T-helper 2 cell treated with Interferon-gamma antibody and Interleukin-4, amounts not matched to agents 5 μg/mL and 100 μg/mL, for 36 hours (primary cell): ENCODE measurements around the gene MPZL1.
A peak's percentile ranks its signal among the peaks of the same experiment; 100 is the strongest.

ENCODE experiments used
- DNase-seq: peaks from one replicate; pipeline ENCODE4 v3.0.0; 2021; ENCODE audit warnings: low spot score
- H3K27ac Mint-ChIP-seq: one replicate; pipeline ENCODE4 v1.8.0; 2021; ENCODE audit warnings: mild to moderate bottlenecking, mixed read lengths
- H3K27me3 Mint-ChIP-seq: one replicate; pipeline ENCODE4 v1.8.0; 2021; ENCODE audit warnings: low read depth, mixed read lengths
- H3K36me3 Mint-ChIP-seq: one replicate; pipeline ENCODE4 v1.8.0; 2021; ENCODE audit warnings: low read depth, mixed read lengths
- H3K4me1 Mint-ChIP-seq: one replicate; pipeline ENCODE4 v1.8.0; 2021; ENCODE audit warnings: low read depth, mixed read lengths
- H3K4me3 Mint-ChIP-seq: one replicate; pipeline ENCODE4 v1.8.0; 2022; ENCODE audit warnings: mild to moderate bottlenecking, moderate library complexity, mixed read lengths
- H3K9me3 Mint-ChIP-seq: one replicate; pipeline ENCODE4 v1.8.0; 2021; ENCODE audit warnings: mixed read lengths

Gene MPZL1

DNA sequence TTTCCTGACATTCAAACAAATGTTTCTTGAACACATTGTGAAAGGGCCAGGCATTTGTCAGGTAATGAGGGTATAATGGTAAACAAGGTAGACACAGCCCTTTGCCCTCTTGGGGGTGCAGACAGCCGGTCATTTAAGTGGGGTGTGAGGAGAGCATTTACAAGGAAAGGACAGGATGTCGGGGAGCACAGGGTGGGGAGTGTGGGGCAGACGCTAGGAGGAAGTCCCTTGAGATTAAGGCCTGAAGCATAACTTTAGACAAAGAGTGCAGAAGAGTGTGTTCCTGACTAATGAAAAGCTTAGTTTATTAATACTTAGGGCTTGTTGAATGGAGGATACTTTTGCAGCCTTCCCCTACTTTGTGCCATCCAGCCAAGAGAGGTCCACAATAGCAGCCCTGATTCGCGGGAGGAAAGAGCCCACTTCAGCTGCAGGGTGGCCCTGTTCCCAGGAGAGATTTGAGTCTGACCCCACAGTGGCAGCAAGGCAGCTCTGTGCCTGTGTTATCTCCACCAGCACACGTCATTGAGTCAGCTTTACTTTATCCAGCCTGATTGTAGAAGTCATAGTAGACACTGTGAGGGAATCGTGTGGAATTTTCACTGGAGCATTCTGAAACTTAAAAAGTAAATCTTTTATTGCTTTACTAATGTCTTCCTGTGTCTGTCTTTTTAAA, 35.1 kb downstream of the MPZL1 start:
- no peaks in the 10 kb centered on the region for H3K27me3 Mint-ChIP-seq
- H3K4me1 Mint-ChIP-seq, result peaks cover 23% of the 10 kb centered on the region
- no peak overlapping the region for H3K27ac Mint-ChIP-seq
- H3K9me3 Mint-ChIP-seq, result no peaks in the 10 kb centered on the region
- H3K36me3 Mint-ChIP-seq, result no peaks in the 10 kb centered on the region
- no peak for DNase-seq
- no peak overlapping the region for H3K4me3 Mint-ChIP-seq

DNA sequence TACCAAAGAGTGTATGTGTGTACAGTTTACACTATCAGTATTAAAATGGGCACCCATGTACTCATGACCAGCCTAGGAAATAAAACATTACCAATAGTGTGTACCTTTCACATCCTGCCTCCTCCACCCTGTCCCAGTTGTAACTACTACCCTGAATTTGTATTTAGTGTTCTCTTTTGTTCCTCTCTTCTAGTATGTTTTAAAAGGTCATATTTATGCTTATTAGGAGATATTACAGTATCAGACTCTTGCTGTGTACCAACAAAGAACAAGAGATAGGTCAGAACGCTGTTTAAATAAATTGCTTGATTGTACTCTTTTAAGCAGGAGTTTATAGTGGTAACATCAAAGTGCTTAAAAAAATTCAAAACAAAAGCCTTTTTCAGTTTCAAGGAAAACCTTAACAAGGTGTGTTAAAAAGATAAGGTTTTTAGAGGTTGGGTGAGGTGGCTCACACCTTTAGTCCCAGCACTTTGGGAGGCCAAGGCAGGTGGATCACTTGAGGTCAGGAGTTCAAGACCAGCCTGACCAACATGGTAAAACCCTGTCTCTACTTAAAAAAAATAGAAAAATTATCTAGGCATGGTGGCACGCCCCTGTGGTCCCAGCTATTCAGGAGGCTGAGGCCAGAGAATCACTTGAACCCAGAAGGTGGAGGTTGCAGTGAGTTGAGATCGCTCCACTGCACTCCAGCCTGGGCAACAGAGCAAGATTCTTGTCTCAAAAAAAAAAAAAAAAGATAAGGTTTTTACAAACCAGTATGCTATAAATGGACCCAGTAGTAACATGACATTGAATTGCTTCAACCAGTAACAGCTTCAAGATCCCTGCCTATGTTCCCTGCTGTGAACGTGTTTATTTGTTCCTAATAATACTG, 35.9 kb downstream of the MPZL1 start:
- Mint-ChIP-seq H3K4me3 (no peak overlapping the region), H3K9me3 (no peaks in the 10 kb centered on the region), H3K27ac (no peak overlapping the region), H3K27me3 (no peaks in the 10 kb centered on the region), H3K36me3 (no peaks in the 10 kb centered on the region), H3K4me1 (peaks cover 25% of the 10 kb centered on the region)
- no peak for DNase-seq

DNA sequence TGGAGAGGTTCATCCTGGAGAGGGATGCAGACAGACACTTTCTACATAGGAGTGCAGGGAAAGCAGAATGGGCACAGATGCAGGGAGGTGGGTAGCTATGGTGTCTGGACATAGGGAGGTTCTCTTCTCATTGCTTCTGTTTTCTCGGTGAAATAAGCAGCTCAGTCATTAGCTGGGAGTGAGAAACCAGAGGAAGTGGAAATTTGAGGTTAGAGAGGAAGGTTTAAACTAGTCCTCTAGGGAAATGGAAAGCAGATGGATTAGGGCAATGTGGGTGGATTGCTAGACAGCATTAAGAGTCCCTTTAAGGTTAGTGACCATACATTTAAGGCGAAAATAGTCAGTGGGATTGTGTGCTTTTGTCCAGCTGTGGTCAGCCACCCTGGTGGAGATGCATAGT, 39.6 kb downstream of the MPZL1 start:
- no peak for DNase-seq
- H3K4me3 Mint-ChIP-seq, result no peak overlapping the region
- no peaks in the 10 kb centered on the region for H3K36me3 Mint-ChIP-seq
- no peaks in the 10 kb centered on the region for H3K9me3 Mint-ChIP-seq
- H3K27me3 Mint-ChIP-seq, result no peaks in the 10 kb centered on the region
- H3K27ac Mint-ChIP-seq, result no peak overlapping the region
- peaks cover 20% of the 10 kb centered on the region for H3K4me1 Mint-ChIP-seq

DNA sequence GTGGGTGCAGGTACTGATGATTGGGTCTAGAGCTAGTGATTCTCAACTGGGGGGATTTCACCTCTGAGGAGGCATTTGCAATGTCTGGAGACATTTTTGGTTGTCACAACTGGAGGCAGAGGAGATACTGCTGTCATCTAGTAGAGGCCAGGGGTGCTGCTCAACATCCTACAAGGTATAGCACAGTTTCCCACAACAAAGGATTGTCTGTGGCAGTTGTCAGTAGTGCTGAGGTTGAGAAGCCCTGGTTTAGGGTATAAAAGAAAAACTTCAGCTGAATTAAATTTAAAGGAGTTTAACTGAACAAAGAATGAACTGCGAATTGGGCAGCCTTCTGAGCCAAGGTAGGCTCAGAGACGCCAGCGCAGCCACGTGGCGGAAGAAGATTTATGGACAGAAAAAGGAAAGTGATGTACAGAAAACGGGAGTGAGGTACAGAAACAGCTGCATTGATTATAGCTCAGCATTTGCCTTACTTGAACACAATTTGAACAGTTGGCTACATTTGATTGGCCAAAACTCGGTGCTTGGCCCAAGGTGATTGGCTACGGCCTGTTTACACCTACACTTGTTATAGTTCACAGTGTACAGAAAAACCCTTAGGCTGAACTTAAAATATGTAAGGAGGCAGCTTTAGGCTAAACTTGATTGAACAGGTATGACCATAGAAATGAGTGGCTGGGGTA, 40.4 kb downstream of the MPZL1 start:
- H3K36me3 Mint-ChIP-seq, result peaks cover 4% of the 10 kb centered on the region
- H3K4me3 Mint-ChIP-seq, result peak overlapping the region; percentile 30
- peak overlapping the region; percentile 46 for H3K27ac Mint-ChIP-seq
- peaks cover 20% of the 10 kb centered on the region for H3K4me1 Mint-ChIP-seq
- DNase-seq, result no peak
- no peaks in the 10 kb centered on the region for H3K27me3 Mint-ChIP-seq
- H3K9me3 Mint-ChIP-seq, result no peaks in the 10 kb centered on the region

DNA sequence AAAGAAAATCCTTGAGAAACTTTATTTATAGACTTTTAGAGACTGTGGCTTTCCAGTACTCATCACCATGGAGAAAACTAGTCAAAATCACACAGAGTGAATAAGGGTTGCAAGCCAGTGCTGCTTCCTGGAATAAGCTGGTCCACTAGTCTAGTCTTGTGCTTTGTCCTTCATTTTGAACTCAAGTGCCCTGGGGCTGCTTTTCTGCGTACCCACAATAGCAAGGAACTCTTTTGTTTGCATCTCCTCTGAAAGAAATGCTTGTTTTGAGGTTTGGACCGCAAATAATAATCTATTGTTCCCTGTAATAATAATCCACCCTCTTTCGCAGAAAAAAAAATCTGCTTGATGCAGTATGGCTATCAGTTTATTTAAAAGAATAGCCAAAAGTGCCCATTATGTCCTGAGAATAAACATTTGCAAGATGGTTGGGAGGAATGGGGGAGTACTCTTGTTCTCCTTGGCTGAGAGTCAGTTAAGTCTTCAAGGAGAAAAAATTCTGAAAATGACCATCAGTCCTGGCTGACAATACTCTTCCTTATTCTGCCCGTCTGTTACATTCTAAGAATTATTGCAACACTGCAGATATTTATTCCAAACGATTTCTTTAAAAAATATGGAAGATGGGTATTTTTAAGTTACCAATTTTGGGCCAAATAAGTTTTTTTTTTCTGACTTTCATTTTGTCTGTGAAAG, 41.9 kb downstream of the MPZL1 start:
- DNase-seq, result no peak
- H3K9me3 Mint-ChIP-seq, result no peaks in the 10 kb centered on the region
- peaks cover 7% of the 10 kb centered on the region for H3K36me3 Mint-ChIP-seq
- H3K4me3 Mint-ChIP-seq, result no peak overlapping the region
- H3K27me3 Mint-ChIP-seq, result no peaks in the 10 kb centered on the region
- no peak overlapping the region for H3K27ac Mint-ChIP-seq
- H3K4me1 Mint-ChIP-seq, result peaks cover 23% of the 10 kb centered on the region

DNA sequence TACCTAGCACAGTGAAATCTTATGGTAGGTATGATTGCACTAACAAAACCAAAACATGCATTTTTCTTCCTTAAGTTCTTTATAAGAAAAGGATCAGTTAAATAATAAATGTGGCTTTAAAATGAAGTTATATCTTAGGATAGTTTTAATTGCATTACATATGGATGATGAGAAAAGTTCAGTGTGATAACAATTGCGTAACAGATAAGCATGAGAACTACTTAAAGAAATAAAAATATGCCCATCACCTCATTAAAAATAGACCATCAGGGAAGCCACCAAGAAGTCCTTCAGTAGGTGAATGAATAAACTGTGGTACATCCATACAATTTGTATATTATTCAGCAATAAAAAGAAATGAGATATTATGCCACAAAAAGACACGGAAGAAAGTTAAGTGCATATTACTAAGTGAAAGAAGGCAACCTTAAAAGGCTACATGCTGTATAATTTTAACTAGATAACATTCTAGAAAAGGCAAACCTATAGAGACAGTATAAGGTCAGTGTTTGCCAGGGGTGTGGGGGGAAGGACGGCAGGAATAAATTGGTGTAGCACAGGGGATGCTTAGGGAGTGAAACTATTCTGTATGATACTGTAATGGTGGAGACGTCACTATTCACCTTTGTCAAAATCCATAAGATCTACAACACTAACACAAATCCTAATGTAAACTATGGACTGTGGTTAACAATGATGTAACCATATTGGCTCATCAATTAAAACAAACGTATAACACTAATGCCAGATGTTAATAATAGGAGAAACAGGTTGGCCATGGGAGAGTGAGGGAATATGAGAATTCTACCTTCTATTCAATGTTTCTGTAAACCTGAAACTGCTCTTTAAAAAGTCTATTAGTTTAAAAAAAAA, 42.9 kb downstream of the MPZL1 start:
- Mint-ChIP-seq H3K27me3 (no peaks in the 10 kb centered on the region), H3K4me1 (peaks cover 23% of the 10 kb centered on the region), H3K36me3 (peaks cover 8% of the 10 kb centered on the region), H3K4me3 (no peak overlapping the region), H3K27ac (no peak overlapping the region), H3K9me3 (no peaks in the 10 kb centered on the region)
- no peak for DNase-seq

DNA sequence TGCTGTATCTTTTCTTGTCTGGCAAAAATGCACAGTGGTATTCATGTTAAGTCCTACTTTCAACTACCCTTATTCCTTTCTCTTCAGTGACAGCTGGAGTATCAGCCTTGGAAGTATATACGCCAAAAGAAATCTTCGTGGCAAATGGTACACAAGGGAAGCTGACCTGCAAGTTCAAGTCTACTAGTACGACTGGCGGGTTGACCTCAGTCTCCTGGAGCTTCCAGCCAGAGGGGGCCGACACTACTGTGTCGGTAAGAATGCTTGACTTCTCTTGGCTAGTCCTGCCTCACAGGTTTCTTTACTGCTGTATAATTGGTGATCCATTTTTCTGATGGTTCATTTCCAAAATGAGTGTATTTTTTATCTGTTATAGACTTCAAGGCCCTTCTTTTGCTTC, 43.7 kb downstream of the MPZL1 start:
- H3K4me3 Mint-ChIP-seq, result no peak overlapping the region
- H3K27ac Mint-ChIP-seq, result no peak overlapping the region
- no peaks in the 10 kb centered on the region for H3K27me3 Mint-ChIP-seq
- H3K9me3 Mint-ChIP-seq, result no peaks in the 10 kb centered on the region
- no peak for DNase-seq
- peaks cover 20% of the 10 kb centered on the region for H3K4me1 Mint-ChIP-seq
- H3K36me3 Mint-ChIP-seq, result peaks cover 10% of the 10 kb centered on the region

DNA sequence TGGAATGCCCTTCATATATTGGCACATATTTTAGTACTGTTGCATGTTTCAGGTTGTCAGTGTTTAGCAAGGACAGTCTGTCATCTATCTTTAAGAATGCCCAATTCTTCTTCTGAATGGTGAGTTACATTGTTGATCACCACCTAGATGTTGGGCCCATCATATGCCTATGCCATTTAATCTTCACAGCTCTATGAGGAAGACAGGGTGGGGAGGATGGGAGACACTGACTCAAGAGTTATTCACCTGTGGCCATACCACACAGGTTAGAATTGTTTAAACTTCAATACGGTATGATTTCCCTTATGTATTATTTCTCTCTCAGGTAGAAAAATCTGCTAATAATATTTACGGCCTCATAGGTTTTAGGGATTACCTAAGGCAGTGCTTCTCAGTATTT, 44.8 kb downstream of the MPZL1 start:
- no peaks in the 10 kb centered on the region for H3K27me3 Mint-ChIP-seq
- no peak overlapping the region for H3K27ac Mint-ChIP-seq
- peaks cover 12% of the 10 kb centered on the region for H3K36me3 Mint-ChIP-seq
- H3K9me3 Mint-ChIP-seq, result no peaks in the 10 kb centered on the region
- H3K4me1 Mint-ChIP-seq, result peaks cover 16% of the 10 kb centered on the region
- no peak for DNase-seq
- H3K4me3 Mint-ChIP-seq, result no peak overlapping the region

DNA sequence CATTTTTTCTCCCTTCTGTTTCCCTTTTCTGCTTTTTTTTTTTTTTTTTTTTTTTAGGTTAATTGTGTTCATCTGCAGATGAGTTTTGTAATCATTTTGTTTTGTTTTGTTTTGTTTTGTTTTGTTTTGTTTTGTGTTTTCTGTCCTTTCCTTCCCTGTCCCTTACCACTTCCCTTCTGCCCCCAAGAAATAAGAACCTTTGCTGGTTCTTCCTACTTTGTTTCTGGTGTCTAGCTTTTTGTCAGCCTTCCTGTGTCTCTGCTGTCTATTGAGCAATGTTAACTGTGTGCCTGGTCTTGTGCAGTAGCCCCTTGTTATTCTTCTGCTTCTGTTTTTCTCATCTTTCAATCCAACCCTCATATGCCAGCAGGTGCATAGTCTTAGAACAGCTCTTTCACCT, 46.0 kb downstream of the MPZL1 start:
- Mint-ChIP-seq H3K4me1 (peaks cover 4% of the 10 kb centered on the region), H3K9me3 (no peaks in the 10 kb centered on the region), H3K36me3 (peaks cover 13% of the 10 kb centered on the region), H3K27ac (peak overlapping the region; percentile 32), H3K27me3 (no peaks in the 10 kb centered on the region), H3K4me3 (no peak overlapping the region)
- DNase-seq, result no peak

DNA sequence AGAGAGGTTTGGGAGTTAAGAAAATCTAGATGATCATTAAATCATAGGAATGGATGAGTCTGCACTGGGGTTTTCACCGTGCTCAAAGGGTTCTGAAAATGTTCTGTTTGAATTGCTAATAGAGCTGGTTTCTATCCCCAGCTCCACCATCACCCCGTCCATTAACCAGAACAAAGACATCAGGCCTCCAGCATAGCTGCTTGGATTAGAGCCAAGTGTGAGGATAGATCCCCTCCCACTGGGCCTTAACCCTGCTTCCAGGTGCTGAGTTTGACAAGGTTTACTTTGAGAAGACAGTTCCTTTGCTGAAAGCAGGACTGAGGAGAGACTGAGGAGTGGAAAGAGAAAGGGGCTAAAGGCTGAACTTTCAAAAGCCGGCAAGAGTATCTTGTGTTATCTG, 48.3 kb downstream of the MPZL1 start:
- H3K27ac Mint-ChIP-seq, result no peak overlapping the region
- no peak overlapping the region for H3K4me3 Mint-ChIP-seq
- DNase-seq, result no peak
- H3K27me3 Mint-ChIP-seq, result no peaks in the 10 kb centered on the region
- H3K36me3 Mint-ChIP-seq, result peaks cover 13% of the 10 kb centered on the region
- H3K9me3 Mint-ChIP-seq, result no peaks in the 10 kb centered on the region
- H3K4me1 Mint-ChIP-seq, result peaks cover 3% of the 10 kb centered on the region

DNA sequence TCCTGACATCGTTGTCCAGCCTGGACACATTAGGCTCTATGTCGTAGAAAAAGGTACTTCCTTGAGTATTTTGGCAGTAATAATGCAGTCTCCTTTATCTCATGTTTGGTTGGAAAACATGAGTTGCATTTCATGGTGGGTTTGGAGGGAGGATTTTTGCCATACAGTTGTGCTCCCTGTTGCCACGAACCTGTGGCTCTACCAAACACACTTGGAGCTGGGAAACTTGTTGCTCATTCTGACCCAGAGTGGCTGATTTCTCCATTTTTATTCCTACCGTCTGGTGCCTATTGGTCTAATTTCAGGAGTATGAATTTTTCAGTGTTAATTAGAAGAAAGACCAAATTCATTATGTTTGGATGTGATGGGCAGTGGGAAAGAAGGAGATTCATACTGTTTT, 50.7 kb downstream of the MPZL1 start:
- DNase-seq, result no peak
- H3K27me3 Mint-ChIP-seq, result no peaks in the 10 kb centered on the region
- H3K36me3 Mint-ChIP-seq, result peaks cover 16% of the 10 kb centered on the region
- H3K9me3 Mint-ChIP-seq, result no peaks in the 10 kb centered on the region
- no peak overlapping the region for H3K27ac Mint-ChIP-seq
- no peak overlapping the region for H3K4me3 Mint-ChIP-seq
- H3K4me1 Mint-ChIP-seq, result peaks cover 13% of the 10 kb centered on the region

DNA sequence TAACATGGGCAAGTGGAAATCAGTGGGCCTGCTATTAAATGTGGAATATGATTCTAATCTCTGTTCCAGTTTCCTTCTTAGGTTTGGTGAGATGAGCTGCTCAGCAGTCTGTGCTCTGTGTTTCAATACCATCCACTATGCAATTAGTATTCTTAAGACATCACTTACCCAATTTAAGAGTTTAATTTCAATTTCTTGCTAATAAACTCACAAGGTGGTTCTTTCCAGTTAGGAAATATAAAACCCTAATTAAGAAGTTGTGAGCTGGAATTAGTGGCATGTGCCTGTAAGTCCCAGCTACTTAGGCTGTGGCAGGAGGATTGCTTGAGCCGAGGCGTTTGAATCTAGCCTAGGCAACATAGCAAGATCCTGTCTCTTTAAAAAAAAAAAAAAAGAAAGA, 51.7 kb downstream of the MPZL1 start:
- no peak for DNase-seq
- H3K4me1 Mint-ChIP-seq, result peaks cover 10% of the 10 kb centered on the region
- H3K36me3 Mint-ChIP-seq, result peaks cover 16% of the 10 kb centered on the region
- H3K4me3 Mint-ChIP-seq, result no peak overlapping the region
- no peaks in the 10 kb centered on the region for H3K9me3 Mint-ChIP-seq
- H3K27me3 Mint-ChIP-seq, result no peaks in the 10 kb centered on the region
- no peak overlapping the region for H3K27ac Mint-ChIP-seq

DNA sequence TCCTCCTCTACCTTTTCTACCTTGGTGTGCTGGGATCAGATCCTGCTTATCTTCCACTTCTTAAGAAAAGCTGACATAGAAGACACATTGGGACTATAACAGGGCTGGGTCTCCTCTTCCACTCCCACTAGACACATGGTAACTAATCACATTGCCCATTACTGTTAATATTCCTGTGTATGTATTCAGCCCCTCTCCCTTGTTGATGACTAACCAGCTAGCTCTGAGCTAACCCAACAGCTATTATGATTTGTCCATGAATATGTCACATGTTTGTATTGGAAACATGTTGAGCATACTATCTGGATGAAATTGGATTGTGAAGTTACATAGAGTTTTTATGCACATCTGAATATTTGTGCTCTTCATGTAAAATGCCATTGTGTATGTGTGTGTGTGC, 52.9 kb downstream of the MPZL1 start:
- DNase-seq, result no peak
- peaks cover 17% of the 10 kb centered on the region for H3K36me3 Mint-ChIP-seq
- no peaks in the 10 kb centered on the region for H3K27me3 Mint-ChIP-seq
- no peak overlapping the region for H3K27ac Mint-ChIP-seq
- H3K4me3 Mint-ChIP-seq, result no peak overlapping the region
- peaks cover 10% of the 10 kb centered on the region for H3K4me1 Mint-ChIP-seq
- no peaks in the 10 kb centered on the region for H3K9me3 Mint-ChIP-seq
